K562 (cell line): ENCODE data around the gene ZNF487. TPM values are rescaled to one million over a fixed set of nuclear protein-coding genes. Genes with fewer than 3 reads are reported as not detected.

Experiments used
- BRD9 ChIP-seq: fragments of 450-650 bp; IDR thresholded peaks from 2 replicates; pipeline ENCODE4 v1.6.1; 2018; ENCODE audit warnings: low read depth; ENCODE audit not compliant: partially characterized antibody
- E2F1 ChIP-seq: sonication (generic); formaldehyde crosslinking; IDR thresholded peaks from 2 replicates; pipeline ENCODE4 v1.8.1; 2023; ENCODE audit warnings: mild to moderate bottlenecking, missing genetic modification reagents, moderate library complexity
- EZH2 ChIP-seq: IDR thresholded peaks from 2 replicates; pipeline ENCODE4 v1.6.1; 2012; ENCODE audit warnings: low read depth, mild to moderate bottlenecking, inconsistent platforms, low read length, borderline replicate concordance
- GATAD2A ChIP-seq: fragments of 450-650 bp; IDR thresholded peaks from 2 replicates; pipeline ENCODE4 v1.6.1; 2017
- HBP1 ChIP-seq: fragments of 450-650 bp; formaldehyde crosslinking; IDR thresholded peaks from 2 replicates; pipeline ENCODE4 v1.4.0; 2022; ENCODE audit warnings: missing genetic modification characterization
- JUNB ChIP-seq: fragments of 450-650 bp; formaldehyde crosslinking; conservative IDR thresholded peaks from 2 replicates; pipeline ENCODE4 v1.4.0; 2020; ENCODE audit warnings: mild to moderate bottlenecking
- REST ChIP-seq, 2 experiments: fragments of 450-650 bp; formaldehyde crosslinking in 1 of 2; IDR thresholded peaks; 2 replicates each; pipeline versions ENCODE4 v1.4.0 to v1.6.1; 2014 to 2020; ENCODE audit warnings: mild to moderate bottlenecking in 2 of 2, borderline replicate concordance in 1 of 2, low read depth in 1 of 2
- THRB ChIP-seq: fragments of 450-650 bp; formaldehyde crosslinking; conservative IDR thresholded peaks from 2 replicates; pipeline ENCODE4 v1.4.0; 2022; ENCODE audit warnings: mild to moderate bottlenecking, missing genetic modification characterization
- TRIM25 ChIP-seq: fragments of 450-650 bp; IDR thresholded peaks from 2 replicates; pipeline ENCODE4 v1.7.0; 2016; ENCODE audit warnings: borderline replicate concordance
- TRIM28 ChIP-seq: fragments of 450-650 bp; IDR thresholded peaks from 2 replicates; pipeline ENCODE4 v1.6.1; 2017
- ZNF277 ChIP-seq: fragments of 250-450 bp; sonication (Bioruptor Pico); IDR thresholded peaks from 2 replicates; pipeline ENCODE4 v1.8.0; 2022; ENCODE audit warnings: inconsistent platforms, mild to moderate bottlenecking, moderate library complexity, borderline replicate concordance
- ZNF778 ChIP-seq: fragments of 450-650 bp; formaldehyde crosslinking; IDR thresholded peaks from 2 replicates; pipeline ENCODE4 v1.4.0; 2020; ENCODE audit warnings: mild to moderate bottlenecking, moderate library complexity
- polyA plus RNA-seq, 8 experiments: library from polyadenylated mRNA; depleted of rRNA in 4 of 8; stranded (reverse) in 5 of 8; unstranded in 3 of 8; fragments of >200 nt; fragmentation: Nextera tagmentation in 2 of 8; fragmentation: Illumina TruSeq in 1 of 8; extraction: Ambion mirVana in 2 of 8; extraction: Trizol in 1 of 8; gene quantifications; 2 replicates each; pipeline versions ENCODE4 v1.2.1 to v1.2.3, GENCODE V29; 2011 to 2014; ENCODE audit warnings: inconsistent platforms in 1 of 8, missing spikeins in 1 of 8
- total RNA-seq, 7 experiments: library from RNA; depleted of rRNA in 6 of 7; stranded (reverse); fragments of >200 nt in 6 of 7; fragmentation: Illumina TruSeq in 2 of 7; extraction: Trizol in 2 of 7; gene quantifications; 2 replicates each; pipeline versions ENCODE4 v1.2.1 to v1.2.3, GENCODE V29; 2011 to 2021; ENCODE audit warnings: low replicate concordance in 1 of 7

The ZNF487 gene
- total and polyA plus RNA-seq, 9 of the 15 experiments (the other 6 are each of a cell fraction or from before 2014, with no cell fraction given) = 1.9 to 6.5 (median 4.2) TPM

GRCh38 chr10:43404704-43405084 is 32.2 kb upstream of the ZNF487 start (continued):
- TF ChIP-seq TRIM25 = no peak
- no peak for TF ChIP-seq E2F1 (CRISPR knock-in tag)
- TF ChIP-seq JUNB (CRISPR knock-in tag) = no peak
- no peak for TF ChIP-seq REST (IDR thresholded peaks at IDR 0.05; ENCODE audit: borderline replicate concordance)
- TF ChIP-seq REST (CRISPR knock-in tag; IDR thresholded peaks at IDR 0.05; ENCODE audit: low read depth) = no peak
- TF ChIP-seq HBP1 (CRISPR knock-in tag) = peak; percentile 72; the same call in 1 of the 2 replicates
- TF ChIP-seq THRB (CRISPR knock-in tag) = peak; percentile 88
- no peak for TF ChIP-seq BRD9
- TF ChIP-seq EZH2 = no peak
- no peak for TF ChIP-seq ZNF778 (CRISPR knock-in tag)
- TF ChIP-seq GATAD2A = 0 out of 2 replicates have a peak, but pooled peaks have one; percentile 44
- no peak for TF ChIP-seq TRIM28
- no peak for TF ChIP-seq ZNF277
